ENCODE measurements around the gene DRP2. TPM values are rescaled to one million over a fixed set of nuclear protein-coding genes. Genes with fewer than 3 reads are reported as not detected.
"Not testable (repeated sequence)": the region's sequence is repeated elsewhere in the genome, so short reads cannot be mapped to it uniquely, and the experiment has no call there.

The DRP2 gene
- total RNA-seq (2021) (0.45 and 0.68 TPM in 2 replicates), Bru-seq, nascent RNA (percentile 30 among the genes with signal in this experiment), BruChase-seq, experiment 1, labeled RNA remaining after a 2-hour chase (percentile 42 among the genes with signal in this experiment), BruChase-seq, experiment 2, labeled RNA remaining after a 6-hour chase (percentile 43 among the genes with signal in this experiment)
- long read RNA-seq = 0 reads

- no TSS peak for BruUV-seq (replicated peaks)
- intact Hi-C loops (cut with micrococcal nuclease; ENCODE audit: unreplicated experiment) = no loop called here
- H3K4me1 ChIP-seq (ENCODE audit: insufficient read depth, low read length, poor library complexity, severe bottlenecking) = no peaks in the 10 kb centered on the region
- no peak for DNase-seq (ENCODE audit: low spot score)
- no peak within 1 kb of the TSS for H3K27ac ChIP-seq (ENCODE audit: low read depth, low read length, poor library complexity, severe bottlenecking)
- no peaks in the 10 kb centered on the region for H3K27me3 ChIP-seq (replicated peaks; ENCODE audit: insufficient read depth, low read depth, low read length, poor library complexity)
- CTCF ChIA-PET = no interaction called here
- no peaks in the 10 kb centered on the region for H3K36me3 ChIP-seq (ENCODE audit: insufficient read depth, low read length, poor library complexity, severe bottlenecking)
- TF ChIP-seq EZH2 (IDR thresholded peaks at IDR 0.05; ENCODE audit: borderline replicate concordance, low read depth, low read length, poor library complexity, severe bottlenecking) (no peak), CTCF (conservative IDR thresholded peaks at IDR 0.05; ENCODE audit: low read depth, low read length) (no peak)
- no peaks in the 10 kb centered on the region for H3K9me3 ChIP-seq (ENCODE audit: low read depth, low read length, poor library complexity, severe bottlenecking)
- POLR2A ChIA-PET (ENCODE audit: low non-redundant PET) = no interaction called here
- H3K4me3 ChIP-seq (ENCODE audit: low read depth, low read length, poor library complexity, severe bottlenecking) = no peak within 1 kb of the TSS
These were observed at the start of gene DRP2 for GRCh38 chrX:101219116-101219863. TSS of gene DRP2 (plus strand) at chrX:101219786. CDS start at chrX:101231648, 11,862 bp downstream.

- intact Hi-C loops (cut with micrococcal nuclease; ENCODE audit: unreplicated experiment) = no loop called here
- BruUV-seq (replicated peaks) = TSS peak; percentile 15
- Histone ChIP-seq H3K9me3 (ENCODE audit: low read depth, low read length, poor library complexity, severe bottlenecking) (no peaks in the 10 kb centered on the region), H3K27ac (ENCODE audit: low read depth, low read length, poor library complexity, severe bottlenecking) (no peak overlapping the region), H3K4me1 (ENCODE audit: insufficient read depth, low read length, poor library complexity, severe bottlenecking) (no peaks in the 10 kb centered on the region), H3K4me3 (ENCODE audit: low read depth, low read length, poor library complexity, severe bottlenecking) (no peak overlapping the region), H3K36me3 (ENCODE audit: insufficient read depth, low read length, poor library complexity, severe bottlenecking) (no peaks in the 10 kb centered on the region), H3K27me3 (replicated peaks; ENCODE audit: insufficient read depth, low read depth, low read length, poor library complexity) (no peaks in the 10 kb centered on the region)
- TF ChIP-seq CTCF (conservative IDR thresholded peaks at IDR 0.05; ENCODE audit: low read depth, low read length) (no peak), EZH2 (IDR thresholded peaks at IDR 0.05; ENCODE audit: borderline replicate concordance, low read depth, low read length, poor library complexity, severe bottlenecking) (no peak)
- ChIA-PET CTCF (no interaction called here), POLR2A (ENCODE audit: low non-redundant PET) (no interaction called here)
- DNase-seq (ENCODE audit: low spot score) = no peak
These were observed 47.6 kb upstream of the DRP2 start for GRCh38 chrX:101171883-101172400.

- Histone ChIP-seq H3K9me3 (ENCODE audit: low read depth, low read length, poor library complexity, severe bottlenecking) (no peaks in the 10 kb centered on the region), H3K4me3 (ENCODE audit: low read depth, low read length, poor library complexity, severe bottlenecking) (no peak overlapping the region), H3K36me3 (ENCODE audit: insufficient read depth, low read length, poor library complexity, severe bottlenecking) (no peaks in the 10 kb centered on the region), H3K27me3 (replicated peaks; ENCODE audit: insufficient read depth, low read depth, low read length, poor library complexity) (no peaks in the 10 kb centered on the region), H3K4me1 (ENCODE audit: insufficient read depth, low read length, poor library complexity, severe bottlenecking) (no peaks in the 10 kb centered on the region), H3K27ac (ENCODE audit: low read depth, low read length, poor library complexity, severe bottlenecking) (no peak overlapping the region)
- TF ChIP-seq EZH2 (IDR thresholded peaks at IDR 0.05; ENCODE audit: borderline replicate concordance, low read depth, low read length, poor library complexity, severe bottlenecking) = no peak
- TF ChIP-seq CTCF (conservative IDR thresholded peaks at IDR 0.05; ENCODE audit: low read depth, low read length) = no peak
- CTCF ChIA-PET = no interaction called here
- intact Hi-C loops (cut with micrococcal nuclease; ENCODE audit: unreplicated experiment) = no loop called here
- no peak for DNase-seq (ENCODE audit: low spot score)
- no TSS peak for BruUV-seq (replicated peaks)
- POLR2A ChIA-PET (ENCODE audit: low non-redundant PET) = no interaction called here
These were observed 43.1 kb upstream of the DRP2 start for GRCh38 chrX:101176439-101176838.

GRCh38 chrX:101184876-101185275 is 34.7 kb upstream of the DRP2 start:
- H3K36me3 ChIP-seq (ENCODE audit: insufficient read depth, low read length, poor library complexity, severe bottlenecking); intact Hi-C loops (cut with micrococcal nuclease; ENCODE audit: unreplicated experiment); H3K27ac ChIP-seq (ENCODE audit: low read depth, low read length, poor library complexity, severe bottlenecking); BruUV-seq (replicated peaks); CTCF ChIA-PET; DNase-seq (ENCODE audit: low spot score); H3K27me3 ChIP-seq (replicated peaks; ENCODE audit: insufficient read depth, low read depth, low read length, poor library complexity); H3K9me3 ChIP-seq (ENCODE audit: low read depth, low read length, poor library complexity, severe bottlenecking); H3K4me3 ChIP-seq (ENCODE audit: low read depth, low read length, poor library complexity, severe bottlenecking); H3K4me1 ChIP-seq (ENCODE audit: insufficient read depth, low read length, poor library complexity, severe bottlenecking); POLR2A ChIA-PET (ENCODE audit: low non-redundant PET): not testable (repeated sequence)

- H3K36me3 ChIP-seq (ENCODE audit: insufficient read depth, low read length, poor library complexity, severe bottlenecking); POLR2A ChIA-PET (ENCODE audit: low non-redundant PET); intact Hi-C loops (cut with micrococcal nuclease; ENCODE audit: unreplicated experiment); BruUV-seq (replicated peaks); H3K9me3 ChIP-seq (ENCODE audit: low read depth, low read length, poor library complexity, severe bottlenecking); H3K27ac ChIP-seq (ENCODE audit: low read depth, low read length, poor library complexity, severe bottlenecking); H3K27me3 ChIP-seq (replicated peaks; ENCODE audit: insufficient read depth, low read depth, low read length, poor library complexity); H3K4me3 ChIP-seq (ENCODE audit: low read depth, low read length, poor library complexity, severe bottlenecking); CTCF ChIA-PET; H3K4me1 ChIP-seq (ENCODE audit: insufficient read depth, low read length, poor library complexity, severe bottlenecking): not testable (repeated sequence)
- DNase-seq (ENCODE audit: low spot score) = peak; percentile 5
These were observed 31.6 kb upstream of the DRP2 start for GRCh38 chrX:101187961-101188360.
